Lower lobe of right lung (tissue), 2 donors: Measurements from ENCODE around the gene MORF4L1. TPM values are rescaled to one million over a fixed set of nuclear protein-coding genes. Genes with fewer than 3 reads are reported as not detected.

ENCODE experiments used
- ATAC-seq, 2 donors: fragments of 200-7000 bp; cut with Tn5 transposase; one replicate each; pipeline ENCODE4 v1.9.1; 2020 to 2022; ENCODE audit warnings: mild to moderate bottlenecking in 2 of 2, moderate library complexity in 2 of 2
- DNase-seq: peaks from one replicate; pipeline ENCODE4 v3.0.0-alpha.2; 2020
- H3K27ac ChIP-seq: fragments of 200-600 bp; one replicate; pipeline ENCODE4 v1.8.0; 2022
- H3K27me3 ChIP-seq: fragments of 200-600 bp; one replicate; pipeline ENCODE4 v1.8.0; 2022; ENCODE audit warnings: low read depth
- H3K36me3 ChIP-seq: fragments of 200-600 bp; one replicate; pipeline ENCODE4 v1.8.0; 2022; ENCODE audit warnings: mild to moderate bottlenecking
- H3K4me1 ChIP-seq: fragments of 200-600 bp; one replicate; pipeline ENCODE4 v1.8.0; 2022
- H3K4me3 ChIP-seq: fragments of 200-600 bp; one replicate; pipeline ENCODE4 v1.8.0; 2022; ENCODE audit warnings: mild to moderate bottlenecking
- H3K9me3 ChIP-seq: fragments of 200-600 bp; one replicate; pipeline ENCODE4 v1.8.0; 2022
- CTCF ChIP-seq: fragments of 200-600 bp; IDR thresholded peaks from one replicate; pipeline ENCODE4 v1.8.0; 2022; ENCODE audit warnings: antibody characterized with exemption, mild to moderate bottlenecking
- intact Hi-C: fragments of 100-400 bp; cut with DNase I; formaldehyde crosslinking; loops from one replicate; pipeline ENCODE4 v1.11.0; 2022
- long read RNA-seq: library from polyadenylated mRNA; unstranded; transcript quantifications from one replicate; pipeline ENCODE4 v2.0.0, GENCODE V29; 2021
- total RNA-seq: library from RNA; stranded (reverse); fragmentation: NEBNext Ultra II Directional; extraction: Animal tissue kit (Norgen Biotek cat#: 25700); gene quantifications from one replicate; pipeline ENCODE4 v1.2.1, GENCODE V29; 2021
- donor health status: DM: no; HTN: yes; CAD: no; lungs with severe emphysema.

The MORF4L1 gene, protein sequence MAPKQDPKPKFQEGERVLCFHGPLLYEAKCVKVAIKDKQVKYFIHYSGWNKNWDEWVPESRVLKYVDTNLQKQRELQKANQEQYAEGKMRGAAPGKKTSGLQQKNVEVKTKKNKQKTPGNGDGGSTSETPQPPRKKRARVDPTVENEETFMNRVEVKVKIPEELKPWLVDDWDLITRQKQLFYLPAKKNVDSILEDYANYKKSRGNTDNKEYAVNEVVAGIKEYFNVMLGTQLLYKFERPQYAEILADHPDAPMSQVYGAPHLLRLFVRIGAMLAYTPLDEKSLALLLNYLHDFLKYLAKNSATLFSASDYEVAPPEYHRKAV
- total RNA-seq = 289 TPM
- long read RNA-seq, transcript MORF4L1-203 (12 exons, 1,880 nt) = major isoform, 269 of 308 reads
- long read RNA-seq, partial matches to known transcripts = 24 of 308 reads
- long read RNA-seq, other reads (novel, unspliced or antisense) = 9 of 308 reads

GRCh38 chr15:78872155-78872971, at the start of gene MORF4L1:
TSS of gene MORF4L1 (plus strand) at chr15:78872890. CDS start at chr15:78873018, 128 bp downstream.
- Histone ChIP-seq H3K9me3 (no peaks in the 10 kb centered on the region), H3K36me3 (no peaks in the 10 kb centered on the region), H3K27me3 (no peaks in the 10 kb centered on the region), H3K27ac (peak within 1 kb of the TSS; percentile 100), H3K4me1 (peaks cover 33% of the 10 kb centered on the region), H3K4me3 (peak within 1 kb of the TSS; percentile 90)
- intact Hi-C loops = no loop called here
- no peak for TF ChIP-seq CTCF
- DNase-seq = peak; percentile 98
- ATAC-seq = peak; percentile 96 to 97

- TF ChIP-seq CTCF = no peak
- DNase-seq (no peak), ATAC-seq (peak; percentile 39 to 49)
- H3K27me3 ChIP-seq = peaks cover 10% of the 10 kb centered on the region
- no peak overlapping the region for H3K4me3 ChIP-seq
- H3K36me3 ChIP-seq = no peaks in the 10 kb centered on the region
- peaks cover 9% of the 10 kb centered on the region for H3K4me1 ChIP-seq
- no peaks in the 10 kb centered on the region for H3K9me3 ChIP-seq
- no peak overlapping the region for H3K27ac ChIP-seq
- intact Hi-C loops = no loop called here
Observed at GRCh38 chr15:78828920-78829319, 43.8 kb upstream of the MORF4L1 start.

DNA sequence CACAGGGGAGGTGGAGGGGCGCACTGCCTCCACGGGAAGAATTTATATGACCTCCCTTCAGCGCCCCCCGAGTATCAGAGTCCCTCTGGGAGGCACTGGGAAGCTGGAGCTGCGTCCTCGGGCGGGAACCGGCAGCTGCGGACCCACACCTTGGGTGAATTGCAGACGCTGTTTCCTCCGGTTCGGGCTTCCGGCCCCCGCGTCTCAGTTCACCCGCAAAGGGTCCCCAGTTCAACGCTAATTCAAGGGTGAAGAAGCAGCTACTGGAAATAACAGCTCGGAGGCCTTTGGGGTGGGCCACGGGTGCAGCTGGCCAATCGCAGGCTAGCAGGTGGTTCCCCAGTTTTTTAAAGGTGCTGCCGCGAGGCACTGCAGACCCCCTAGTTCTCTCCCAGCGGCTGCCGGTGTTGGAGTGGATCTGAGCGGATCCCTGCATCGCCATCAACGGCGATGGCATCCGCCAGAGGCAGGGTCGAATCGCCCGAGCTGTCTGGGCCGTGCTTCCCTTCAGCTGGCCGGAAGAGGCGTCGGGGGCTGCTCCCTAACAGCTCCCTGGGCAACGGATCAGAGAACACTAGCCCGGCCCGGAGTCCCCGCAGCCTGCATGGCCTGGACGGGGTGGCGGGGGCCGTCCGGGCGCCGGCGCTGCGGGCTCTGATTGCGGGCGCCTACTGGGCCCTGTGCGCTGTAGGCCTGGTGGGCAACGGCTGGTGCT, 42.0 kb upstream of the MORF4L1 start:
- Histone ChIP-seq H3K27me3 (peaks cover 10% of the 10 kb centered on the region), H3K9me3 (no peaks in the 10 kb centered on the region), H3K36me3 (no peaks in the 10 kb centered on the region), H3K4me3 (peak overlapping the region; percentile 33), H3K4me1 (peaks cover 4% of the 10 kb centered on the region), H3K27ac (no peak overlapping the region)
- intact Hi-C loops = no loop called here
- DNase-seq (peak; percentile 41), ATAC-seq (peak in 1 of 2 donors; percentile 34)
- no peak for TF ChIP-seq CTCF

DNA sequence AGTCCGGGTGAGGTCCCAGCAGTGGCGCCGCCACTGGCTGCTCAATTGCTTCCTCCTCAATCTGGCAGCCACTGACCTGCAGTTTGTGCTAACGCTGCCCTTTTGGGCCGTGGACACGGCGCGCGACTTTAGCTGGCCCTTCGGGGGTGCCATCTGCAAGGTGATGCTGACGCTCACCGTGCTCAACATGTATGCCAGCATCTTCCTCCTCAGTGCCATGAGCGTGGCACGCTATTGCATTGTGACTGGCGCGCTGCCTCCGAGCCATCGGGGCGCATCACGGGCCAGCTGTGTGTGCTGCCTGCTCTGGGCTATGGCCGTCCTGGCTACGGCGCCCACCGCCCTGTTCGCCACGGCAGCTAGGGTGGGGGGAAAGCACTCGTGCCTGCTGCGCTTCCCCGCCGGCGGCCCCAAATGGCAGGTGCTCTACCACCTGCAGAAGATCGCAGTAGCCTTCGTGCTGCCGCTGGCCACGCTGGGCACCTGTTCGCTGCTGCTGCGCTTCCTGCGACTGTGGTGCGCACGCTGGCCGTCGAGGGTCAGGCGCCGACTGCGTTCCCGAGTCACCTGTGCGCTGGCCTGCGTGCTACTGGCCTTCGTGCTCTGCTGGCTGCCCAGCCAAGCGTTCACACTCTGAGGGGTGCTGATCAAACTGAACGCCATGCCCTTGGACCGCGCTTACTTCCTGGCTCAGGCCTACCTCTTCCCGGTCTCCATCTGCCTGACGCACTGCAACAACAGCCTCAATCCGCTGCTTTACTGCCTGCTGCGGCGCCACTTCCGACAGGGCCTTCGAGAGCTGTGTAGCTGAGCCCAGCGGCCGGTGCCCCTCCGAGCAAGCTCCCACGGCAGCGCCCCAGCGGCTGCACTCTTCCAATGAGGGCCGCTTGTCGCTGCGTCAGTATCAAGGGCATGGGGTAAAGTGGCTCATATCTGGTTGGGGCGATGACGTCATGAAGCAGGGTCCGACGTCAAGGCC, 41.2 kb upstream of the MORF4L1 start:
- Histone ChIP-seq H3K4me1 (no peaks in the 10 kb centered on the region), H3K4me3 (peak overlapping the region; percentile 33), H3K27me3 (peaks cover 10% of the 10 kb centered on the region), H3K36me3 (no peaks in the 10 kb centered on the region), H3K27ac (no peak overlapping the region), H3K9me3 (no peaks in the 10 kb centered on the region)
- TF ChIP-seq CTCF = no peak
- intact Hi-C loops = no loop called here
- DNase-seq = no peak
- ATAC-seq = no peak
